Measurements from ENCODE around the gene LPIN3.

The LPIN3 gene

DNA sequence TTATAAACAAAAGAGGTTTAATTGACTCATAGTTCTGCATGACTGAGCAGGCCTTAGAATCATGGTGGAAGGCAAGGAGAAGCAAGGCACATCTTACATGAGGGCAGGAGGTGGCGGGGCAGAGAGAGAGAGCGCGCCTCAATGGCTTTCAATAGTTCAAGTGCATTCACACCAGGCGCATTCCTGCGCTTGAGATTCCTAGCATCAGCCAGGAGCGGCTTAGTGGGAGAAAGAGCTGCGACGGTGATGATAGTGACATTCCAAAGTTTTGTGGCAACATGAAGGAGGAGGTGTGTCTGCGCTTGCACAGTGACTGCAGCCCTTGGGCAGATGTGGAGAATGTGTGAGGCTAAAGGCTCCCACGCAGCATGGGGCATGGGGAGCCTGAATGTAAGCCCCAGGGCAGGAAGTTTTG is 51.0 kb downstream of the LPIN3 start:
- Histone ChIP-seq H3K4me3 (replicated peaks; ENCODE audit: low read depth, low read length) (no peak overlapping the region), H3K27me3 (replicated peaks; ENCODE audit: control insufficient read depth, insufficient read depth, low read length) (no peaks in the 10 kb centered on the region), H3K36me3 (ENCODE audit: control insufficient read depth, insufficient read depth, low read length) (no peaks in the 10 kb centered on the region)
- no peak for DNase-seq (ENCODE audit: extremely low read depth, insufficient read length)
- TF ChIP-seq CTCF (IDR thresholded peaks at IDR 0.05; ENCODE audit: insufficient read depth, low read length, poor library complexity, severe bottlenecking), result no peak

DNA sequence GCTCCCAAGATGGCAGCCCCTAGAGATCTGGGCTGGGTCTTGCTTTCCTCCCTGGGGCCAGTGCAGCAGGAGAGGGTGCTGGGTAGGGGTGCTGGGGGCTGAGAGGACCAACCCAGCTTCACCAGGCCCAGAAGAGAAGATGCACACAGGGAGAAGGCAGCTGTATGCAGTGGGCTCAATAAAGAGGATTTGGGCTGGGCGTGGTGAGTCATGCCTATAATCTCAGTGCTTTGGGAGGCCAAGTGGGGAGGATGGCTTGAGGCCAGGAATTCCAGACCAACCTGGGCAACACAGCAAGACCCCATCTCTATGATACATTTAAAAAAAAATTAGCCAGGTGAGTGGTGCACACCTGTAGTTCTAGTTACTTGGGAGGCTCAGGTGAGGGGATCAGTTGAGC is 51.7 kb downstream of the LPIN3 start:
- Histone ChIP-seq H3K4me3 (replicated peaks; ENCODE audit: low read depth, low read length) (no peak overlapping the region), H3K27me3 (replicated peaks; ENCODE audit: control insufficient read depth, insufficient read depth, low read length) (no peaks in the 10 kb centered on the region), H3K36me3 (ENCODE audit: control insufficient read depth, insufficient read depth, low read length) (no peaks in the 10 kb centered on the region)
- DNase-seq (ENCODE audit: extremely low read depth, insufficient read length), result no peak
- TF ChIP-seq CTCF (IDR thresholded peaks at IDR 0.05; ENCODE audit: insufficient read depth, low read length, poor library complexity, severe bottlenecking), result no peak

DNA sequence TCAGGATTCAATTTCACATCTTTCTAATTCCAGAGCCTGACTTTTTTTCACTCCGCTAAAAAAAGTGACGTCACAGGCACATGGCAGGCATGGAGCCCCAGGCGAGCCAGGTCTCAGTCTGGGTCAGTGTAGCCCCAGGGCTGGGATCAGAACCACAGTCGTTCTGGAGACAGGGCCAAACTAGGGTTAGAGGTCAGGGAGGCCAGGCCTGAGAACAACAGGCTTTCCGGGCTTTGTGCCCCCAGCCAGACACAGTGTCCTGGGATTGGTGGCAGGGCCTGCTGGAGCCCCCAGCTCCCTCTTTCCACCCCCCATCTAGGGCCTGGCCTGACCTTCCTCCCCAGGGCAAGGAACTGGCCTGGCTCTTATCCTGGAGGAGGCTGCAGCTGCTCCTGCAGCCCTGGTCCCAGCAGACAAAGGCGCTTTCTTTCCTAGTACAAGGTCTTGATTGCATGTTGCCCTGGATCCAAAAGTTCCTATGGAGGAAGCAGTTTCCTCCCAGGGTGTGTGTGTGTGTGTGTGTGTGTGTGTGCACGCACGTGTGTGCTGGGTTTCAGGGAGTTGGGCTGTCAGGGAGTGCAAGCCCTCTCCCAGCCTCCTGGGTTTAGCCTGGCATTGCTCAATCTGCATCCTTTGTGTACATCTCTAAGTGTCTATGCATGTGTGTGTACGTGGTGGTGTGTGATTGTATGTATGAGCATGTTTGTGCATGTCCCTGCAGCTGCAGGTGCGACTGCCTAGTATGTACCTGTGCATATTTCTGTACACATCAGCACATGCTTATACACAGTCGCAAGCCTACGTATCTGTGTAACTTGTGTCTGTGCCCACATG is 52.5 kb downstream of the LPIN3 start:
- no peaks in the 10 kb centered on the region for H3K27me3 ChIP-seq (replicated peaks; ENCODE audit: control insufficient read depth, insufficient read depth, low read length)
- H3K4me3 ChIP-seq (replicated peaks; ENCODE audit: low read depth, low read length), result no peak overlapping the region
- DNase-seq (ENCODE audit: extremely low read depth, insufficient read length), result no peak
- TF ChIP-seq CTCF (IDR thresholded peaks at IDR 0.05; ENCODE audit: insufficient read depth, low read length, poor library complexity, severe bottlenecking), result no peak
- H3K36me3 ChIP-seq (ENCODE audit: control insufficient read depth, insufficient read depth, low read length), result no peaks in the 10 kb centered on the region

DNA sequence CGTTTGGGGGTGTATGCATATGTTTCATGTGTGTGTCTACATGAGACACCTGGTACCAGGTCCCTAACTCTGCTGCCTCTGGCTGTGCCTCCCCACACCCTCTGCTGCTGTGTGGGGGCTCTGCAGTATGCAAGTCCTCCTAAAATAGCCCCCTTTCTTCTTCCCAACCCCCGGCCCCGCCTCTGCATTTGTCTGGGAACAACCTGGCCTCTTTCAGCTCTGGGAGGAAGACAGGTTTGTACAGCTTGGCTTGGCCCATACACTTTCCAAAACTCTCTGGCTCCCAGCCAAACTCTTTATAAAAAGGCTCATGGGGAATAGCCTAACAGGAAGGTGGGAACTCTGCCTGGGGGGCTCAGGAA is 53.1 kb downstream of the LPIN3 start:
- TF ChIP-seq CTCF (IDR thresholded peaks at IDR 0.05; ENCODE audit: insufficient read depth, low read length, poor library complexity, severe bottlenecking), result no peak
- H3K36me3 ChIP-seq (ENCODE audit: control insufficient read depth, insufficient read depth, low read length), result no peaks in the 10 kb centered on the region
- H3K27me3 ChIP-seq (replicated peaks; ENCODE audit: control insufficient read depth, insufficient read depth, low read length), result no peaks in the 10 kb centered on the region
- no peak overlapping the region for H3K4me3 ChIP-seq (replicated peaks; ENCODE audit: low read depth, low read length)
- DNase-seq (ENCODE audit: extremely low read depth, insufficient read length), result no peak

DNA sequence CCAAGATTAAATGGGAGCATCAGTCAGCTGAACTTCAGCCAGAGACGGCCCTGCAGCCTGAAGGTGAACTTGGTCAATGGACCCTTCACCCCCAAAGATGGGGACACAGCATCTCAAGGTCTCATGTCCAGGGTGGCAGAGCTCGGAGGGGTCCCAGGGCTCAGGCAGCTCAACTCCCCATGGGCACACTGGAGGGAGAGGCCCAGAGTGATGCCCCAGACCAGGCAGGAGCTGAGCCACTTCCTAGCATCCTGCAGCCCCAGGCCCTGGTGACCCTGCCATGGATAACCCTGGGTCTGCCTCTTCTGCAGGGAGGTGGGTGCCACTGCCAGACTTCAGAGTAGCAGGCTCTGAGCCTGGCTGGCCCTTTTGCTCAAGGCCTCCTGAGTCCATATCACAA is 53.5 kb downstream of the LPIN3 start:
- no peak for TF ChIP-seq CTCF (IDR thresholded peaks at IDR 0.05; ENCODE audit: insufficient read depth, low read length, poor library complexity, severe bottlenecking)
- no peak for DNase-seq (ENCODE audit: extremely low read depth, insufficient read length)
- no peaks in the 10 kb centered on the region for H3K36me3 ChIP-seq (ENCODE audit: control insufficient read depth, insufficient read depth, low read length)
- no peaks in the 10 kb centered on the region for H3K27me3 ChIP-seq (replicated peaks; ENCODE audit: control insufficient read depth, insufficient read depth, low read length)
- no peak overlapping the region for H3K4me3 ChIP-seq (replicated peaks; ENCODE audit: low read depth, low read length)

Data from GM06990 (cell line).